Activated B cell treated with CpG ODN at 0.5 μM for 24 hours (primary cell): Measurements from ENCODE around the gene PF4V1. TPM values are rescaled to one million over a fixed set of nuclear protein-coding genes. Genes with fewer than 3 reads are reported as not detected.
"Not testable (repeated sequence)": the region's sequence is repeated elsewhere in the genome, so short reads cannot be mapped to it uniquely, and the experiment has no call there.

Source experiments
- ATAC-seq: fragments of 200-7000 bp; cut with Tn5 transposase; one replicate; pipeline ENCODE4 v1.10.0; 2021; ENCODE audit warnings: low read depth, mild to moderate bottlenecking, moderate library complexity
- CTCF ChIA-PET: fragments of 350-600 bp; sonication (Branson Sonifier 250); formaldehyde crosslinking; loops from one replicate; lab custom pipeline; 2021; ENCODE audit warnings: antibody characterized with exemption; lab: Charles Lee
- POLR2A ChIA-PET: fragments of 350-600 bp; sonication (Branson Sonifier 250); formaldehyde crosslinking; loops from one replicate; lab custom pipeline; 2021; ENCODE audit warnings: antibody characterized with exemption; lab: Charles Lee
- DNase-seq: peaks from one replicate; pipeline ENCODE4 v3.0.0; 2022
- H3K27ac Mint-ChIP-seq: one replicate; pipeline ENCODE4 v1.8.0; 2020; ENCODE audit warnings: mixed read lengths
- H3K27me3 Mint-ChIP-seq: one replicate; pipeline ENCODE4 v1.8.0; 2021; ENCODE audit warnings: mixed read lengths
- H3K36me3 Mint-ChIP-seq: one replicate; pipeline ENCODE4 v1.8.0; 2021; ENCODE audit warnings: low read depth, mixed read lengths
- H3K4me1 Mint-ChIP-seq: one replicate; pipeline ENCODE4 v1.8.0; 2021; ENCODE audit warnings: mixed read lengths
- H3K4me3 Mint-ChIP-seq: one replicate; pipeline ENCODE4 v1.8.0; 2020; ENCODE audit warnings: mild to moderate bottlenecking, mixed read lengths
- H3K9me3 Mint-ChIP-seq: one replicate; pipeline ENCODE4 v1.8.0; 2020; ENCODE audit warnings: mixed read lengths
- CTCF ChIP-seq: fragments of 200-600 bp; IDR thresholded peaks from one replicate; pipeline ENCODE4 v1.8.0; 2022; ENCODE audit warnings: antibody characterized with exemption, mild to moderate bottlenecking
- intact Hi-C: fragments of 100-400 bp; cut with micrococcal nuclease; formaldehyde crosslinking; loops from one replicate; pipeline ENCODE4 v1.15.1; 2024
- total RNA-seq: library from RNA; stranded (reverse); gene quantifications from 2 replicates; pipeline ENCODE4 v1.2.3, GENCODE V29; 2022

Gene PF4V1
- total RNA-seq, 1 donor from 2014 or later: not detected

- no peak for TF ChIP-seq CTCF
- ATAC-seq: no peak
- ChIA-PET CTCF (no interaction called here), POLR2A (no interaction called here)
- H3K27me3 Mint-ChIP-seq: no peaks in the 10 kb centered on the region
- no peak for DNase-seq
- no peaks in the 10 kb centered on the region for H3K36me3 Mint-ChIP-seq
- no peaks in the 10 kb centered on the region for H3K9me3 Mint-ChIP-seq
- H3K4me3 Mint-ChIP-seq: no peak overlapping the region
- H3K4me1 Mint-ChIP-seq: no peaks in the 10 kb centered on the region
- intact Hi-C loops: no loop called here
- H3K27ac Mint-ChIP-seq: no peak overlapping the region
Observed at GRCh38 chr4:73896416-73896815, 43.3 kb downstream of the PF4V1 start.

- Mint-ChIP-seq H3K4me3 (no peak overlapping the region), H3K36me3 (no peaks in the 10 kb centered on the region), H3K27ac (no peak overlapping the region), H3K9me3 (no peaks in the 10 kb centered on the region), H3K27me3 (no peaks in the 10 kb centered on the region), H3K4me1 (no peaks in the 10 kb centered on the region)
- ChIA-PET POLR2A (no interaction called here), CTCF (no interaction called here)
- DNase-seq (no peak), ATAC-seq (no peak)
- no peak for TF ChIP-seq CTCF
- intact Hi-C loops: no loop called here
Observed at GRCh38 chr4:73897380-73898136, 44.5 kb downstream of the PF4V1 start.

GRCh38 chr4:73899338-73899737, 46.2 kb downstream of the PF4V1 start:
- H3K27ac Mint-ChIP-seq, ATAC-seq, intact Hi-C loops, H3K9me3 Mint-ChIP-seq, DNase-seq, CTCF ChIA-PET, POLR2A ChIA-PET, H3K36me3 Mint-ChIP-seq, H3K4me1 Mint-ChIP-seq, H3K27me3 Mint-ChIP-seq, H3K4me3 Mint-ChIP-seq: not testable (repeated sequence)

- ChIA-PET POLR2A (no interaction called here), CTCF (no interaction called here)
- H3K9me3 Mint-ChIP-seq: no peaks in the 10 kb centered on the region
- H3K4me3 Mint-ChIP-seq: no peak overlapping the region
- ATAC-seq (no peak), DNase-seq (no peak)
- no peak for TF ChIP-seq CTCF
- H3K4me1 Mint-ChIP-seq: no peaks in the 10 kb centered on the region
- H3K36me3 Mint-ChIP-seq: no peaks in the 10 kb centered on the region
- intact Hi-C loops: no loop called here
- no peak overlapping the region for H3K27ac Mint-ChIP-seq
- H3K27me3 Mint-ChIP-seq: no peaks in the 10 kb centered on the region
Observed at GRCh38 chr4:73901031-73901430, 47.9 kb downstream of the PF4V1 start.

- CTCF ChIA-PET: no interaction called here
Observed at GRCh38 chr4:73902038-73902637, 49.0 kb downstream of the PF4V1 start.

More at GRCh38 chr4:73902038-73902637, 49.0 kb downstream of the PF4V1 start:
- Mint-ChIP-seq H3K27me3 (no peaks in the 10 kb centered on the region), H3K27ac (no peak overlapping the region), H3K4me3 (no peak overlapping the region), H3K36me3 (no peaks in the 10 kb centered on the region), H3K9me3 (no peaks in the 10 kb centered on the region), H3K4me1 (no peaks in the 10 kb centered on the region)
- POLR2A ChIA-PET: no interaction called here
- intact Hi-C loops: no loop called here
- no peak for DNase-seq
- TF ChIP-seq CTCF: no peak
- ATAC-seq: no peak
